Heart left ventricle (tissue), 16 donors: ENCODE measurements around the gene SNRNP70. TPM values are rescaled to one million over a fixed set of nuclear protein-coding genes. Genes with fewer than 3 reads are reported as not detected.

Experiments used
- ATAC-seq, 4 donors: fragments of 200-7000 bp; cut with Tn5 transposase; one replicate each; pipeline ENCODE4 v1.9.1; 2020 to 2022; ENCODE audit warnings: moderate library complexity in 4 of 4, mild to moderate bottlenecking in 3 of 4, moderate number of reproducible peaks in 1 of 4
- DNase-seq, 5 donors: peaks; one replicate each; pipeline ENCODE4 v3.0.0-alpha.2; 2020
- H3K27ac ChIP-seq, 12 donors: fragments of 200-600 bp; sonication (generic) in 4 of 12; one replicate each; pipeline versions ENCODE4 v1.5.0 to v1.8.0; 2016 to 2022; ENCODE audit warnings: mild to moderate bottlenecking in 2 of 12
- H3K27me3 ChIP-seq, 9 donors: fragments of 200-600 bp; sonication (generic) in 2 of 9; one replicate each; pipeline versions ENCODE4 v1.5.1 to v1.8.0; 2016 to 2022; ENCODE audit warnings: mild to moderate bottlenecking in 3 of 9
- H3K36me3 ChIP-seq, 9 donors: fragments of 200-600 bp; sonication (generic) in 2 of 9; one replicate each; pipeline versions ENCODE4 v1.5.0 to v1.8.0; 2018 to 2022; ENCODE audit warnings: mild to moderate bottlenecking in 2 of 9
- H3K4me1 ChIP-seq, 12 donors: fragments of 200-600 bp; sonication (generic) in 4 of 12; one replicate each; pipeline versions ENCODE4 v1.5.0 to v1.8.0; 2016 to 2022; ENCODE audit warnings: mild to moderate bottlenecking in 3 of 12
- H3K4me3 ChIP-seq, 12 donors: fragments of 200-600 bp; sonication (generic) in 4 of 12; one replicate each; pipeline versions ENCODE4 v1.5.0 to v1.8.0; 2017 to 2022; ENCODE audit warnings: mild to moderate bottlenecking in 9 of 12, moderate library complexity in 4 of 12
- H3K9me3 ChIP-seq, 12 donors: fragments of 200-600 bp; sonication (generic) in 4 of 12; one replicate each; pipeline versions ENCODE4 v1.5.0 to v1.8.0; 2016 to 2022; ENCODE audit warnings: mild to moderate bottlenecking in 1 of 12
- POLR2A ChIP-seq, 2 donors: fragments of 450-650 bp; IDR thresholded peaks; one replicate each; pipeline ENCODE4 v1.6.1; 2017; ENCODE audit warnings: antibody characterized with exemption in 2 of 2, mild to moderate bottlenecking in 2 of 2, moderate library complexity in 2 of 2
- whole genome bisulfite sequencing, 4 donors: extraction: QIAGEN DNeasy Blood & Tissue Kit in 2 of 4; methylation state at CpG; one replicate each; pipeline versions ENCODE4 v1.1.5 to v1.1.7; 2013 to 2018; 5-methylcytosine and 5-hydroxymethylcytosine counted together
- intact Hi-C, 10 donors: fragments of 100-400 bp; cut with DNase I; formaldehyde crosslinking; loops; one replicate each; pipeline versions ENCODE4 v1.11.1 to v1.14.2; 2022
- polyA plus RNA-seq, 2 donors: library from polyadenylated mRNA; stranded (reverse); fragments of 200-250 nt; gene quantifications; one replicate each; pipeline ENCODE4 v1.2.3, GENCODE V29; 2013
- total RNA-seq, 9 donors: library from RNA; depleted of rRNA in 2 of 9; stranded (reverse); fragments of >200 nt in 2 of 9; fragmentation: NEBNext Ultra II Directional in 3 of 9; extraction: Animal tissue kit (Norgen Biotek cat#: 25700) in 3 of 9; gene quantifications; one replicate each; pipeline versions ENCODE4 v1.1.0 to v1.2.4, GENCODE V29; 2016 to 2023
- TF ChIP-seq, protein P1 (sequence below), 12 donors: fragments of 200-600 bp; sonication (generic) in 4 of 12; IDR thresholded peaks; one replicate each; pipeline versions ENCODE4 v1.5.0 to v1.8.0; 2018 to 2022; ENCODE audit warnings: antibody characterized with exemption in 12 of 12, mild to moderate bottlenecking in 5 of 12
- donor health status: ischemic (EF 13 %, LVEDD 7.1; RV severe dilation, severe dysfunction).
- donor health status: healthy with polysubstance abuse.
- donor health status: DM: no; HTN: yes; CAD: no.
- donor health status: DM: no; HTN: no; CAD: no.
- donor health status: ischemic (EF 25% LVEDD 6.9; RV normal size, moderate dysfunction).
- donor health status: ischemic (EF 25% LVEDD 5.7; RV mildly dilated, moderate dysfunction).
- donor health status: healthy.
- donor health status: DM: yes; HTN: yes; CAD: no.
- donor health status: ischemic (EF 35%, LVEDD 5.7; RV mildly dilated, moderate dysfunction).
- donor health status: nonischemic (EF 11% LVEDD 7.7; RV severe dilation, severe dysfunction).
- donor health status: DM: yes; HTN: yes; CAD: no.
- donor health status: PGD.
- donor health status: ischemic (EF 29% LVEDD 5.4; RV normal size, mild dysfunction).
- donor health status: nonischemic (EF 23%, LVEDD 6.1; RV moderate dilation, normal function).

SNRNP70 gene
- total and polyA plus RNA-seq, 11 donors, result 61.6 to 163 (median 96.6) TPM

DNA sequence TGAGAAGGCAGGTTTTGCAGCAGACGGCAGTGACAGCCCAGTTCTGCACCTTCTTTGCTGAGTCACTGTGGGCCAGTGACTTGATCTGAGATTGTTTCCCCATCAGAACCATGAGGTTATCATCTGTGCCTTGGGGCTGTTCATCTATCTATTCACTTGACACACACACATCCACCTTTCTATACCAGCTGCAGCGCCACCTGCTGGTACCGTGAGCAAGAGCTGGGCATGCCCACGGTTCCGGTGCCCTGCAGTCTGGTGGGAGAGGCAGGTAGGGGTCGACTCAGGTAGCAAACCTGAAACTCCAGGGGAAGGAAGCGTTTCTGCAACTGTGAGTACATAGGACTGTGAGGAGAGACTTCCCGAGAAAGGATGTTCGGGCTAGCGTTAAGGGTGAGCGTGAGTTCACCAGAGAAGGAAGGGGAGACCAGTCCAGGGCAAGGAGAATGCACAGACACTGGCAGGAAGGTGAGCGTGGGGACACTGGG, 21.4 kb downstream of the SNRNP70 start:
- DNase-seq, result peak in 2 of 5 donors; percentile 27 to 58
- peak in 3 of 4 donors; percentile 33 to 39 (median 35) for ATAC-seq
- Histone ChIP-seq H3K4me1 (peaks cover 0 to 19% (median 10%) of the 10 kb centered on the region in 12 donors), H3K27ac (no peak overlapping the region), H3K4me3 (no peak overlapping the region), H3K36me3 (peaks cover 0 to 79% (median 75%) of the 10 kb centered on the region in 9 donors), H3K9me3 (no peaks in the 10 kb centered on the region), H3K27me3 (no peaks in the 10 kb centered on the region)
- 58 to 70% (median 64%) methylated on average over 12 of the region's 12 CpGs for WGBS, 4 donors
- intact Hi-C loops, result no loop called here
- no peak for TF ChIP-seq POLR2A (IDR thresholded peaks at IDR 0.05)
- TF ChIP-seq, protein P1, sequence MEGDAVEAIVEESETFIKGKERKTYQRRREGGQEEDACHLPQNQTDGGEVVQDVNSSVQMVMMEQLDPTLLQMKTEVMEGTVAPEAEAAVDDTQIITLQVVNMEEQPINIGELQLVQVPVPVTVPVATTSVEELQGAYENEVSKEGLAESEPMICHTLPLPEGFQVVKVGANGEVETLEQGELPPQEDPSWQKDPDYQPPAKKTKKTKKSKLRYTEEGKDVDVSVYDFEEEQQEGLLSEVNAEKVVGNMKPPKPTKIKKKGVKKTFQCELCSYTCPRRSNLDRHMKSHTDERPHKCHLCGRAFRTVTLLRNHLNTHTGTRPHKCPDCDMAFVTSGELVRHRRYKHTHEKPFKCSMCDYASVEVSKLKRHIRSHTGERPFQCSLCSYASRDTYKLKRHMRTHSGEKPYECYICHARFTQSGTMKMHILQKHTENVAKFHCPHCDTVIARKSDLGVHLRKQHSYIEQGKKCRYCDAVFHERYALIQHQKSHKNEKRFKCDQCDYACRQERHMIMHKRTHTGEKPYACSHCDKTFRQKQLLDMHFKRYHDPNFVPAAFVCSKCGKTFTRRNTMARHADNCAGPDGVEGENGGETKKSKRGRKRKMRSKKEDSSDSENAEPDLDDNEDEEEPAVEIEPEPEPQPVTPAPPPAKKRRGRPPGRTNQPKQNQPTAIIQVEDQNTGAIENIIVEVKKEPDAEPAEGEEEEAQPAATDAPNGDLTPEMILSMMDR (IDR thresholded peaks at IDR 0.05), result peak; percentile 58 to 80 (median 74)

DNA sequence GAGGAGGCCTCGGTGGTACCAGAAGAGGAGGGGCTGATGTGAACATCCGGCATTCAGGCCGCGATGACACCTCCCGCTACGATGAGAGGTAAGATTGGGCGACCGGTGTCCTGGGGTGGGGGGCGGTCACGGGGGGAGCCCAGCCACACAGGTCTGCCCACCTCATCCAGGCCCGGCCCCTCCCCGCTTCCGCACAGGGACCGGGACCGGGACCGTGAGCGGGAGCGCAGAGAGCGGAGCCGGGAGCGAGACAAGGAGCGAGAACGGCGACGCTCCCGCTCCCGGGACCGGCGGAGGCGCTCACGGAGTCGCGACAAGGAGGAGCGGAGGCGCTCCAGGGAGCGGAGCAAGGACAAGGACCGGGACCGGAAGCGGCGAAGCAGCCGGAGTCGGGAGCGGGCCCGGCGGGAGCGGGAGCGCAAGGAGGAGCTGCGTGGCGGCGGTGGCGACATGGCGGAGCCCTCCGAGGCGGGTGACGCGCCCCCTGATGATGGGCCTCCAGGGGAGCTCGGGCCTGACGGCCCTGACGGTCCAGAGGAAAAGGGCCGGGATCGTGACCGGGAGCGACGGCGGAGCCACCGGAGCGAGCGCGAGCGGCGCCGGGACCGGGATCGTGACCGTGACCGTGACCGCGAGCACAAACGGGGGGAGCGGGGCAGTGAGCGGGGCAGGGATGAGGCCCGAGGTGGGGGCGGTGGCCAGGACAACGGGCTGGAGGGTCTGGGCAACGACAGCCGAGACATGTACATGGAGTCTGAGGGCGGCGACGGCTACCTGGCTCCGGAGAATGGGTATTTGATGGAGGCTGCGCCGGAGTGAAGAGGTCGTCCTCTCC, 22.6 kb downstream of the SNRNP70 start:
- no peak for TF ChIP-seq POLR2A (IDR thresholded peaks at IDR 0.05)
- TF ChIP-seq, protein P1 (IDR thresholded peaks at IDR 0.05), result no peak
- ATAC-seq (peak in 1 of 4 donors; percentile 31), DNase-seq (no peak)
- H3K4me1 ChIP-seq, result peaks cover 0 to 19% (median 10%) of the 10 kb centered on the region in 12 donors
- no peaks in the 10 kb centered on the region for H3K27me3 ChIP-seq
- no peaks in the 10 kb centered on the region for H3K9me3 ChIP-seq
- intact Hi-C loops, result no loop called here
- H3K27ac ChIP-seq, result no peak overlapping the region
- H3K36me3 ChIP-seq, result peaks cover 0 to 68% (median 64%) of the 10 kb centered on the region in 9 donors
- WGBS, 4 donors, result 95% methylated on average over 93 of the region's 93 CpGs
- H3K4me3 ChIP-seq, result no peak overlapping the region

DNA sequence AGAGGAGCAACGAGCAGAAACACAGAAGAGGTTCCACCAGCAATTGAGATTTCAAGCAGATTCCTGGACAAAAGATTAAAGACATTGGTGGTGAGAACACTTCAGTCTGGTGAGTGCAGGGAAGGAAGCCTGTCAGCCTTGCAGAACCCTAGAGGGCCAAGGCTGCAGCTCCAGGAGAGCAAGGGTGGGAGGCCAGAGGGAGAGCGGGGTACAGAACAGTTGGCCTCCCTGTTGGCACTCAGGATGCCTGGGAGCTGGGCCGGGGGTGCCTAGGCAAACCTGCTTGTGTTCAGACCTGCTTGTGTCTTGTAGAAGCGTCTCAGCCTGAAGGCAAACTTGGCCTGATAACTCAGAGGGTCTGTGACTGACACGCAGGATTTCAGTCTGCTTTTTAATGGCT, 23.8 kb downstream of the SNRNP70 start:
- Histone ChIP-seq H3K27ac (no peak overlapping the region), H3K36me3 (peaks cover 0 to 57% (median 53%) of the 10 kb centered on the region in 9 donors), H3K9me3 (no peaks in the 10 kb centered on the region), H3K4me1 (peaks cover 0 to 27% (median 18%) of the 10 kb centered on the region in 12 donors), H3K27me3 (no peaks in the 10 kb centered on the region), H3K4me3 (no peak overlapping the region)
- intact Hi-C loops, result no loop called here
- ATAC-seq (no peak), DNase-seq (no peak)
- TF ChIP-seq, protein P1 (IDR thresholded peaks at IDR 0.05), result no peak
- TF ChIP-seq POLR2A (IDR thresholded peaks at IDR 0.05), result no peak
- WGBS, 4 donors, result 77 to 86% (median 79%) methylated on average over 5 of the region's 5 CpGs

DNA sequence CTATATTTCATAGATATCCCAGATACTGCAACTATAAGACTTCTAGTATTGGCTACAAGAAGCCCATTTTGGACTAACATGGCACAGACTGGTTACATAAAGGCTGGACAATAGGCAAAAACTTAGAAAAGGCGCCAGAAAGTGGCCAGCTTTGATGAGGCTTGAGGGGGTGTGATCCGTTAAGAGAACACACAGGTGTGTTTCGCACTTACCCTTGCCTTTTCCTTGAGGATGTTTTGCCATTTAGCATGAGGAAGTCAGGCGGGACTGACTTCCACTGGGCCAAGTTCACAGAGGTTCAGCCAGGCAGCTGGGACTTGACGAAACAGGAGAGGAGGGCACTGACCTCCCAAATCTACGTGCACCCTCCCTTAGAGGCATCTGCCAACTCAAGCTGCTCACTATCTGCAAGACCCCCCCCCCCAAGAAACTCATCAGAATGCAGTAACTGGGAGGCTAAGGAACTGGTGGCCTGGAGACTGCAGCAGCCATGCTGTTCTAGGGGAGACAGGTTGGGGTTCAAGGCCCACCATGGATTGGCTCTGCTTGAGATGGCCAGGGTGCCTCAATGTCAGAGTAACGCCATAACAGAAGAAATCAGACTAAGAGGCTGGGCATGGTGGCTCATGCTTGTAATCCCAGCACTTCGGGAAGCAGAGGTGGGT, 24.4 kb downstream of the SNRNP70 start:
- Histone ChIP-seq H3K27me3 (no peaks in the 10 kb centered on the region), H3K9me3 (no peaks in the 10 kb centered on the region), H3K27ac (peak overlapping the region in 4 of 12 donors; percentile 32 to 52 (median 38)), H3K4me3 (no peak overlapping the region), H3K4me1 (peaks cover 0 to 28% (median 18%) of the 10 kb centered on the region in 12 donors), H3K36me3 (peaks cover 0 to 51% (median 47%) of the 10 kb centered on the region in 9 donors)
- ATAC-seq (no peak), DNase-seq (peak in 1 of 5 donors; percentile 14)
- TF ChIP-seq, protein P1 (IDR thresholded peaks at IDR 0.05), result no peak
- no peak for TF ChIP-seq POLR2A (IDR thresholded peaks at IDR 0.05)
- WGBS, 4 donors, result 78 to 91% (median 81%) methylated on average over 8 of the region's 8 CpGs
- intact Hi-C loops, result loop anchor here in 4 of 10 donors (5.0 kb wide), 1 partner anchor 38 kb away; no protein-coding TSS in a partner anchor
